Natural killer cell (primary cell): ENCODE results near the gene PLEKHN1. TPM values are rescaled to one million over a fixed set of nuclear protein-coding genes. Genes with fewer than 3 reads are reported as not detected.

ENCODE experiments used
- ATAC-seq, 3 donors: fragments of 150-1000 bp in 2 of 3; fragments of 200-7000 bp in 1 of 3; cut with Tn5 transposase; 1 replicate in 1 of 3; 2 replicates in 2 of 3; pipeline ENCODE4 v1.10.0; 2021; ENCODE audit warnings: mild to moderate bottlenecking in 2 of 3, moderate library complexity in 2 of 3
- DNase-seq, 2 donors: peaks; one replicate each; pipeline versions ENCODE4 v3.0.0 to v3.0.0-alpha.2; 2013 to 2021; ENCODE audit warnings: mixed read lengths in 1 of 2
- H3K27ac ChIP-seq: one replicate; pipeline ENCODE4 v1.5.1; 2013; ENCODE audit warnings: mild to moderate bottlenecking, low read length
- H3K27me3 ChIP-seq: one replicate; pipeline ENCODE4 v1.6.1; 2013; ENCODE audit warnings: low read length; ENCODE audit not compliant: control insufficient read depth, insufficient read depth
- H3K36me3 ChIP-seq: one replicate; pipeline ENCODE4 v1.6.1; 2013; ENCODE audit warnings: low read length; ENCODE audit not compliant: control insufficient read depth, insufficient read depth
- H3K4me1 ChIP-seq: one replicate; pipeline ENCODE4 v1.6.1; 2013; ENCODE audit warnings: low read length; ENCODE audit not compliant: control insufficient read depth, insufficient read depth
- H3K4me3 ChIP-seq: one replicate; pipeline ENCODE4 v1.5.1; 2013; ENCODE audit warnings: low read length
- H3K9me3 ChIP-seq: one replicate; pipeline ENCODE4 v1.6.1; 2013; ENCODE audit warnings: low read length; ENCODE audit not compliant: control insufficient read depth, insufficient read depth
- H3K27ac Mint-ChIP-seq, 2 donors: one replicate each; pipeline ENCODE4 v1.8.0; 2022; ENCODE audit warnings: mild to moderate bottlenecking in 2 of 2, mixed read lengths in 2 of 2, moderate library complexity in 1 of 2
- H3K27me3 Mint-ChIP-seq, 2 donors: one replicate each; pipeline ENCODE4 v1.8.0; 2022; ENCODE audit warnings: low read depth in 2 of 2, mixed read lengths in 2 of 2
- H3K36me3 Mint-ChIP-seq: one replicate; pipeline ENCODE4 v1.8.0; 2022; ENCODE audit warnings: mixed read lengths
- H3K4me1 Mint-ChIP-seq, 2 donors: one replicate each; pipeline ENCODE4 v1.8.0; 2022; ENCODE audit warnings: mixed read lengths in 2 of 2
- H3K4me3 Mint-ChIP-seq: one replicate; pipeline ENCODE4 v1.8.0; 2022; ENCODE audit warnings: mild to moderate bottlenecking, moderate library complexity, mixed read lengths
- H3K9me3 Mint-ChIP-seq, 2 donors: one replicate each; pipeline ENCODE4 v1.8.0; 2022; ENCODE audit warnings: mixed read lengths in 2 of 2
- WGBS: methylation state at CpG from one replicate; pipeline ENCODE4 v1.1.7; 2013; ENCODE audit warnings: missing lambda C conversion rate; ENCODE audit not compliant: insufficient coverage; 5-methylcytosine and 5-hydroxymethylcytosine counted together
- intact Hi-C: fragments of 100-400 bp; cut with micrococcal nuclease; formaldehyde crosslinking; loops from one replicate; pipeline ENCODE4 v1.14.2; 2022
- total RNA-seq, 4 donors: library from RNA; stranded (reverse); fragments of 120-200 nt in 1 of 4; gene quantifications; one replicate each; pipeline versions ENCODE4 v1.2.3 to v1.2.4, GENCODE V29; 2013 to 2022
- TF ChIP-seq, protein P1 (sequence below): fragments of 200-600 bp; IDR thresholded peaks from one replicate; pipeline ENCODE4 v1.8.0; 2022; ENCODE audit warnings: antibody characterized with exemption

PLEKHN1 gene
- total RNA-seq, 3 donors from 2014 or later (not counting 1 experiment from before 2014, with no cell fraction given): 1.3 to 1.9 (median 1.3) TPM

DNA sequence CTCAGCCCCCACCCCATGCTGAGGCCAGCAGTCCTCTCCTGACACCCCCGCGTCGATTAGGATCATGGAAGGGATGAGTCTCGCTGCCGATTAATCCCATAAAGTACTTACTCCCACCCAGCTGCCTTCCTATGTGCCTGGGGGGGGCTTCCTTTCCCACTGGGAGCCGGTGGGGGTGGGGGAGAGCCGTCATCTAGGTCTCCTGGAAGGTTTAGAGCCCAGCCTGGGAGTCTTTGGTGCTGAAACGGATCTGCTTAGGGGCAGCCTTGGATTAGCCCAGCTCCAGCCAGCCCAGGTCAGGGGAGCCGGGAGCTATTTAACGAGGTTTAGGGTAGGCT, 32.7 kb upstream of the PLEKHN1 start:
- Mint-ChIP-seq H3K4me3 (no peak overlapping the region), H3K27me3 (peaks cover 7 to 27% of the 10 kb centered on the region in 2 donors), H3K9me3 (no peaks in the 10 kb centered on the region), H3K36me3 (no peaks in the 10 kb centered on the region), H3K27ac (no peak overlapping the region), H3K4me1 (peaks cover 6 to 9% of the 10 kb centered on the region in 2 donors)
- Histone ChIP-seq H3K4me3 (no peak overlapping the region), H3K27me3 (peaks cover 3% of the 10 kb centered on the region), H3K27ac (no peak overlapping the region), H3K4me1 (peaks cover 6% of the 10 kb centered on the region), H3K36me3 (no peaks in the 10 kb centered on the region), H3K9me3 (no peaks in the 10 kb centered on the region)
- intact Hi-C loops: no loop called here
- TF ChIP-seq, protein P1, sequence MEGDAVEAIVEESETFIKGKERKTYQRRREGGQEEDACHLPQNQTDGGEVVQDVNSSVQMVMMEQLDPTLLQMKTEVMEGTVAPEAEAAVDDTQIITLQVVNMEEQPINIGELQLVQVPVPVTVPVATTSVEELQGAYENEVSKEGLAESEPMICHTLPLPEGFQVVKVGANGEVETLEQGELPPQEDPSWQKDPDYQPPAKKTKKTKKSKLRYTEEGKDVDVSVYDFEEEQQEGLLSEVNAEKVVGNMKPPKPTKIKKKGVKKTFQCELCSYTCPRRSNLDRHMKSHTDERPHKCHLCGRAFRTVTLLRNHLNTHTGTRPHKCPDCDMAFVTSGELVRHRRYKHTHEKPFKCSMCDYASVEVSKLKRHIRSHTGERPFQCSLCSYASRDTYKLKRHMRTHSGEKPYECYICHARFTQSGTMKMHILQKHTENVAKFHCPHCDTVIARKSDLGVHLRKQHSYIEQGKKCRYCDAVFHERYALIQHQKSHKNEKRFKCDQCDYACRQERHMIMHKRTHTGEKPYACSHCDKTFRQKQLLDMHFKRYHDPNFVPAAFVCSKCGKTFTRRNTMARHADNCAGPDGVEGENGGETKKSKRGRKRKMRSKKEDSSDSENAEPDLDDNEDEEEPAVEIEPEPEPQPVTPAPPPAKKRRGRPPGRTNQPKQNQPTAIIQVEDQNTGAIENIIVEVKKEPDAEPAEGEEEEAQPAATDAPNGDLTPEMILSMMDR: no peak
- DNase-seq: no peak
- 64% methylated on average over 10 of the region's 10 CpGs for WGBS
- no peak for ATAC-seq

DNA sequence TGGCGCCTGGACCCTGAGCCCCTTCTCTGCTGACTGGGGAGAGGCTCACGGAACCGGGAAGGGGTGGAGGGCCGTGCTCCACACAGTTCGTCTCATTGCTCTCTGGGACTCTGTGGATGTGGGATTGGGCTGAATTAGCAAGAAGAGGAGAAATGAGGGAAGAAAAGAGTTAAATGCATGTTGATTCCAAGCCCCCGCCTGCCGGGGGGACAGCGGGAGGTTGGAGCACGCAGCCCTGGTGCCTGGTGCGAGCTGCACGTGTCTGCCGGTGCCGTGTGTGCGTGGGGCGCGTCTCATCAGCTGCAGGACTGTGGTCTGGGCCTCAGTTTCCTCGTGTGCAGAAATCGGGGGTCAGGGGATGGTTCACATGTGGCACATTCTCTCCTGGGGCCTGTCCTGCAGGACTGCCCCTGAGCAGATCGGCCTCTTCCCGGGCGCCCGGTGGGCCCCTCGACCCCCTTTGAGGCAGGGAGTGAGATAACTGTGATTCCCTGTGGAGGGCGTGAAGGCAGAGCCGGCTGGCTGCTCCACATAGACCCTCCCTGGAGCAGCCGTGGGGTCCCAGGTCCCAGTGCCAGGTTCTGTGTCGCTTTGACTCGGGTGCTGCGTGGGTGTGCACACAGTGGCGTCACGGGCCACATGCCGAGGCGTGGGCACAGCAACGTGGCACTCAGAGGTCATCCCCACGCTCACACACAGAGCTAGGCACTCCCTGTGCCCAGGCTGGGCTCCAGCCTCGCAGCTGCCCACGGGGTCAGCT, 31.1 kb upstream of the PLEKHN1 start:
- no peak overlapping the region for H3K27ac Mint-ChIP-seq
- Histone ChIP-seq H3K27ac (no peak overlapping the region), H3K4me3 (no peak overlapping the region), H3K27me3 (peaks cover 12% of the 10 kb centered on the region), H3K36me3 (no peaks in the 10 kb centered on the region), H3K9me3 (no peaks in the 10 kb centered on the region), H3K4me1 (peaks cover 13% of the 10 kb centered on the region)
- H3K9me3 Mint-ChIP-seq: no peaks in the 10 kb centered on the region
- no peaks in the 10 kb centered on the region for H3K36me3 Mint-ChIP-seq
- intact Hi-C loops: no loop called here
- DNase-seq: no peak
- ATAC-seq: no peak
- H3K27me3 Mint-ChIP-seq: peaks cover 18 to 35% of the 10 kb centered on the region in 2 donors
- 33% methylated on average over 37 of the region's 37 CpGs for WGBS
- H3K4me3 Mint-ChIP-seq: no peak overlapping the region
- TF ChIP-seq, protein P1: no peak
- H3K4me1 Mint-ChIP-seq: peaks cover 6 to 9% of the 10 kb centered on the region in 2 donors

DNA sequence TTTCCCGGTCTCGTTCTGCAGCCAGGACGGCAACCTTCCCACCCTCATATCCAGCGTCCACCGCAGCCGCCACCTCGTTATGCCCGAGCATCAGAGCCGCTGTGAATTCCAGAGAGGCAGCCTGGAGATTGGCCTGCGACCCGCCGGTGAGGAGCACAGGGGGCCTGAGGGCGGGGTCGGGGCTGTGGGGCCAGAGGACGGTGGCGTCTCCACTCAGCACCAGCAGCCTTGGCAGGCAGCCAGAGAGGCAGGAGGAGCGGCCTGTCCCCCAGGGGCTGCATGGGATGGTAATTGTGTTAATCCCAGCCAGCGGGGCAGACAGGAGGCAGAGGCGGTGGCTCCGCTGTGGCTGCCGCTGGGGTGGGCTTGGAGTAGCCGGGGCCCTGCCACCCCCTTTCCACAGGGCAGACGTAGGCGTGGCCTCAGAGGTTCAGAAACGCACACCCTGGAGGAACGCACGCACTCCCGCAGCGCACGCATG, 30.5 kb upstream of the PLEKHN1 start:
- DNase-seq (no peak), ATAC-seq (no peak)
- Histone ChIP-seq H3K27me3 (peaks cover 16% of the 10 kb centered on the region), H3K9me3 (no peaks in the 10 kb centered on the region), H3K27ac (no peak overlapping the region), H3K4me1 (peaks cover 17% of the 10 kb centered on the region), H3K36me3 (no peaks in the 10 kb centered on the region), H3K4me3 (no peak overlapping the region)
- no peaks in the 10 kb centered on the region for H3K36me3 Mint-ChIP-seq
- H3K4me3 Mint-ChIP-seq: no peak overlapping the region
- H3K9me3 Mint-ChIP-seq: no peaks in the 10 kb centered on the region
- H3K27me3 Mint-ChIP-seq: peaks cover 18 to 35% of the 10 kb centered on the region in 2 donors
- intact Hi-C loops: no loop called here
- TF ChIP-seq, protein P1: no peak
- peaks cover 6 to 13% of the 10 kb centered on the region in 2 donors for H3K4me1 Mint-ChIP-seq
- 48% methylated on average over 30 of the region's 30 CpGs for WGBS
- no peak overlapping the region for H3K27ac Mint-ChIP-seq
